ENCODE data around the gene NCKAP1.
"Not testable (repeated sequence)": the region's sequence is repeated elsewhere in the genome, so short reads cannot be mapped to it uniquely, and the experiment has no call there.

Gene NCKAP1

DNA sequence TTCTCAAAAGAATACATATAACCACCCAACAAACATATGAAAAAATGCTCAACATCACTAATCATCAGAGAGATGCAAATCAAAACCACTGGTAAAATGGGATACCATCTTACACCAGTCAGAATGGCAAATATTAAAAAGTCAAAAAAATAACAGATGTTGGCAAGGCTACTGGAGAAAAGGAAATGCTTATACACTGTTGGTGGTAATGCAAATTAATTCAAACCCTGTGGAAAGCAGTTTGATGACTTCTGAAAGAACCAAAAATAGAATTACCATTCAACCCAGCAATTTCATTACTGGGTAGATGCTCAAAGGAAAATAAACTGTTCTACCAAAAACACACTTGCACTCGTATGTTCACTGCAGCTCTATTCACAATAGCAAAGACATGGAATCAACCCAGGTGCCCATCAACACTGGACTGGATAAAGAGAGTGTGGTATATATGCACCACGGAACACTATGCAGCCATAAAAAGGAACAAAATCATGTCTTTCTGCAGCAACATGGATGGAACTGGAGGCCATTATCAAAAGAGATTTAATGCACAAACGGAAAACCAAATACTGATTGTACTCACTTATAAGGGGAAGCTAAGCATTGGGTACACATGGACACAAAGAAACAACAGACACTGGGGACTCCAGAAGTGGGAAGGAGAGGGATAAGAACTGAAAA, 38.8 kb downstream of the NCKAP1 start:
- no peak for DNase-seq (ENCODE audit: low spot score)

DNA sequence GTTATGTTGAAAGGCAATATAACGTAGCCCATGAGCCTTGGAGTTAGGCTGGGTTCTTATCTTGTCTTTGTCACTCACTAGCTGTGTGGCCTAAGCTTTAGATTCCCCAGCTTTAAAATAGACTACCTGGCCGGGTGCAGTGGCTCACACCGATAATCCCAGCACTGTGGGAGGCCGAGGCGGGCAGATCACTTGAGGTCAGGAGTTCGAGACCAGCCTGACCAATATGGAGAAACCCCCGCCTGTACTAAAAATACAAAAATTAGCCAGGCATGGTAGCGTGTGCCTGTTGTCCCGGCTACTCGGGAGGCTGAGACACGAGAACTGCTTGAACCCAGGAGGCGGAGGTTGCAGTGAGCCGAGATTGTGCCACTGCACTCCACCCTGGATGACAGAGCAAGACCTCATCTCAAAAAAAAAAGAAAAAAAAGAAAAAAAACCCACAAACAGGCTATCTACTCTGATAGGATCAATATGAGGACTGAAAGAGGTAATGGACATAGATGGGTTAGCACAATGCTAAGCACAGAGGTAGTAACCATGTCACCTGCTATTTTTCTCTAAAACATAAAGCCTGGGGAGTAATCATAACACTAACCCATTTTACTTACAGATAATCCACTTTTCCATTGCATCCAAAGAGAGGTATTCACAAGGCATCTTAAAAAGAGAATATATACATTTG, 43.9 kb downstream of the NCKAP1 start:
- DNase-seq (ENCODE audit: low spot score) = no peak

DNA sequence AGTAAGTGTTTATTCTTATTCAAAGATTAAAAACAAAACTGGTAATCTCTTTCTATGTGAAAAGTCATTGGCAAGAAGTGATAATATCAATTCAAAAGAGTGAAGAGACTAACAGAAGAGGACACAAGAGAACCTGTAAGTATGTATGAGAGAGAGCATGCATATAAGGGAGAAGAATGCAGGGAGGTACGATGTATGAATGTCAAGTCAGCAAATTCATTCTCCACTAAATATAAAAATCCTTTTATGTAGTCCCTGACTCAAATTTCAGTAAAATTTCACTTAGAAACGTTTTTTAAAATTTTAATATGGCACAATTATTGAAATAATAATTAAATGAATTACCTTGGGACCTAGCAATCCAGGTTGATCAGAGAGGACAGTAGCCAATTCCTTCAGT, 55.3 kb downstream of the NCKAP1 start:
- DNase-seq (ENCODE audit: low spot score) = no peak

DNA sequence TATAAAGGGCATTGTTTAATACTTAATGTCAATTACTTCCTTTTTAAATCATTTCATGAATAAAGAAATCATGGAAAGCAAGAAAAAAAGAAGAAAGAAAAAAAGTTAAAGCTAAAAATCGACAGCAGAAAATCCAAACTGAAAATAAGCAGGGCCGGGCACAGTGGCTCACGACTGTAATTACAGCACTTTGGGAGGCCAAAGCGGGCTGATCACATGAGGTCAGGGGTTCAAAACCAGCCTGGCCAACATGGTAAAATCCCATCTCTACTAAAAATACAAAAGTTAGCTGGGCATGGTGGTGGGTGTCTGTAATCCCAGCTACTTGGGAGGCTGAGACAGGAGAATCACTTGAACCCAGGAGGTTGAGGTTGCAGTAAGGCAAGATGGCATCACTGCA, 56.8 kb downstream of the NCKAP1 start:
- DNase-seq (ENCODE audit: low spot score) = not testable (repeated sequence)

- no peak for DNase-seq (ENCODE audit: low spot score)
These were observed 57.6 kb downstream of the NCKAP1 start for GRCh38 chr2:182980652-182981051.

DNA sequence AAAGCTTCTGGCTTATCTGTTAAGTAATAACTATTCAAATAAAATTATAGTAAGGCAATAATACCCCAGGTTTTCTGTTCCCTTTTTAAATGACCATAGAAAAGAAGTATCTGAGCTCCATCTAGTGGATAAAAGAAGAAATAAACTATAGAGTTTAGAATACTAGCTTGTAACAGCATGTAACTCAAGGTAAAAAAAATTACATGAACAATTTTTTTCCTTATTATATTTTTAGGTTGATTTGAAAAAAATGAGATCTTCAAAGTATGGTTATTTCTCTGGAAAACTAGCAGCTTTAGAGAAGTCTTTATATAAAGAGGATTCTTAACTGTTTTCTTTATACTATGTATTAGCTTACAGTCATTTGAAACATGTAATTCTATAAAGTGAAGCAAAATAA, 58.1 kb downstream of the NCKAP1 start:
- DNase-seq (ENCODE audit: low spot score) = peak; percentile 63

DNA sequence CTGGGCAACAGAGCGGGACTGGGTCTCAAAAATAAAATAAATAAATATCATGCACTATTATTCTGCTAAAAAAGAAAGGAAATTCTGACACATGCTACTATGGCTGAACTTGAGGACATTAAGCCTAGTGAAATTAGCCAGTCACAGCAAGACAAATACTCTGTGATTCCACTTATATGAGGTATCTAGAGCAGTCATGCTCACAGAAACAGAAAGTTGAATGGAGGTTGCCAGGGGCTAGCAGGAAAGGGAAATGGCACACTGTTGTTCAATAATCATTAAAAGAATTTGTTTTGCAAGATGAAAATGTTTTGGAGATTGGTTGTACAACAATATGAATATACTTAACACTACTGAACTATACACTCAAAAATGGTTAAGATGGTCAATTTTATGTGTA, 60.8 kb downstream of the NCKAP1 start:
- no peak for DNase-seq (ENCODE audit: low spot score)

- no peak for DNase-seq (ENCODE audit: low spot score)
These were observed 64.6 kb downstream of the NCKAP1 start for GRCh38 chr2:182973441-182974352.

GRCh38 chr2:182972548-182972942, 65.7 kb downstream of the NCKAP1 start:
- DNase-seq (ENCODE audit: low spot score) = no peak

DNA sequence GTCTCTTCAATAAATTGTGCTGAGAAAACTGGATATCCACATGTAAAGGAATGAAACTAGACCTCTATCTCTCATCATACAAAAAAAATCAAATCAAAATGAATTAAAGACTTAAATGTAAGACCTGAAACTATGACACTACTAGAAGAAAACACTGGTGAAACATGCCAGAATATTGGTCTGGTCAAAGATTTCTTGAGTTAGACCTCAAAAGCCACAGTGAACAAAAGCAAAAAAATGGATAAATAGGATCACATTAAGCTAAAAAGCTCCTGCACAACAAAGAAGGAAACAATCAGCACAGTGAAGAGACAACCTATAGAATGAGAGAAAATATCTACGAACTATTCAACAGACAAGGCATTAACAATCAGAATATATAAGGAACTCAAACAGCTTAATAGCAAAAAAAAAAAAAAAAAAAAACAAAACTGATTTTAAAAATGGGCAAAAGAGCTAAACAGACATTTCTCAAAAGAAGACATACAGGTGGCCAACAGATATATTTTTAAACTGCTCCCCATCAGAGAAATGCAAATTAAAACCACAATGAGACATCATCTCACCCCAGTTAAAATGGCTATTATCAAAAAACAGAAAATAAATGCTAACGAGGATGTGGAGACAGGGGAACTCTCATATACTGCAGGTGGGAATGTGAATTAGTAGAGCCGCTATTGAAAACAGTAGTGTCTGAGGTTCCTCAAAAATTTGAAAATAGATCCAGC, 66.3 kb downstream of the NCKAP1 start:
- no peak for DNase-seq (ENCODE audit: low spot score)

GRCh38 chr2:182970486-182970885, 67.8 kb downstream of the NCKAP1 start:
- DNase-seq (ENCODE audit: low spot score) = no peak

DNA sequence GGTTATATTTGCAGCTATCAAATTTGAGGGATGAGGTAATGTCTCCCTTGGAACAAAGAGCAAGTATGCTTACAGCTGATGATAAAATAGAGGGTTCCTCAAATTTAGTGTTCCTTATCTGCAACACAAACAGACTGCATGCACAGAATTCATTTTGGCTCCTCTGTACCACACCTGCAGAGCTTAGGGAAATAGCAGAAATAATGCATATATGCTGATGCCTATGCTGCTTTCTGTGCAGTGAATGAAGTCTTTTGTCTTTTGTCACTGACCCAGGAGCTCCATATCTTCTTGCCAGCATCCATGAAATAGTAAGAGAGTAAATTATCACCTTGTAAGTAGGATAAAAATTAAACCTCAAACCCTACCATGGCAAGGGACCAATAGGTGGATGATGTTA, 69.8 kb downstream of the NCKAP1 start:
- no peak for DNase-seq (ENCODE audit: low spot score)

- DNase-seq (ENCODE audit: low spot score) = not testable (repeated sequence)
These were observed 71.9 kb downstream of the NCKAP1 start for GRCh38 chr2:182966356-182966755.

DNA sequence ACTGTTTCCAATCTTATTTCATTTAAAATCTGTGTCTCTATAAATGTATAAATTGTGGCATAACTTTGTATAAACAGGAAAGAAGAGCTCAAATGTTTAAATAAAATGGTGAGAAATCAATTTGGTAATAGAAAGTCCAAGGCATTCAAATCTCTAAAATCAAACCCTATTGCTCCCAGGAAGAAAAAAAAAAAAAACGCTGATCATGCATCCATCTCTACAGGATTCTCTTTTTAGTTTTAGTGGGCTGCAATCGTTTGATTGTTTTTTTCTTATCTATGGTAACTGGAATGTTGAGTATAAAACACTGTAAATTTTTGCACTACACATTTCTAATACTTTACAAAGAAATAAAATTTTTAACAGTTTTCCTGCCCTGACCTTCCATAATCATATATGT, 75.6 kb downstream of the NCKAP1 start:
- no peak for DNase-seq (ENCODE audit: low spot score)

- not testable (repeated sequence) for DNase-seq (ENCODE audit: low spot score)
These were observed 77.4 kb downstream of the NCKAP1 start for GRCh38 chr2:182960869-182961268.

- no peak for DNase-seq (ENCODE audit: low spot score)
These were observed 83.5 kb downstream of the NCKAP1 start for GRCh38 chr2:182954789-182955188.

- DNase-seq (ENCODE audit: low spot score) = no peak
These were observed 85.4 kb downstream of the NCKAP1 start for GRCh38 chr2:182952741-182953450.

DNA sequence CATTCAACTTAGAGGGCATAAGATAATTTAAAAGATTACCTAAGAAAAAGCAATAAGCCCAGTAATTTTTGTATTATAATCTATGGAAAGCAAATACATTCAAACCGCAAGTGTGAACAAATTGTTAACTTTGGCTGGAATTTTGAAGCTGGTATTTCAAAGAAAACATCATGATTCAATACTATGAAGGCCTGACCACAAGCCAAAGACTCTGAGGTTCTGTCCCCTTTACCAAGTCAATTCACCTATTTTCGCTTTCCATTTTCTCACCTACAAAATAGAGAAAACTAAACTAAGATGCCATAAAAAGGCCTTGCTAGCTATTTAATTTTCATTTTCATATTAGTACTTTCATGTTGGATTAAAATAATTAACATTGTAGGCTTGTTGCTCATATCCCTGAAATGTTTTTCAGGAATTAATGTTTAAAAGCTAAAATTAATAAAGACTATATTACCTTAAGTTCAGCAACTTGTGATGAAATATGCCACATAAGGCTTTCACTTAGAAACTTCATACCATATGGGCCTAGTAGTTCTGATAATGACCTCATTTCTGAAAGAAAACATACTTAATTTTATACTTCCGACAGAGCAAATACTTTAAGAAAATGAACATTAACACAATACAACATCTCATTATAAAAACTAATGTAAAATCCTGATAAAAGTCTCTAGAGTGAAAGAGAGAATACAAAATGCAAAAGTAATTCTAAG, 86.2 kb downstream of the NCKAP1 start:
- no peak for DNase-seq (ENCODE audit: low spot score)

- DNase-seq (ENCODE audit: low spot score) = no peak
These were observed 87.7 kb downstream of the NCKAP1 start for GRCh38 chr2:182950546-182950945.

DNA sequence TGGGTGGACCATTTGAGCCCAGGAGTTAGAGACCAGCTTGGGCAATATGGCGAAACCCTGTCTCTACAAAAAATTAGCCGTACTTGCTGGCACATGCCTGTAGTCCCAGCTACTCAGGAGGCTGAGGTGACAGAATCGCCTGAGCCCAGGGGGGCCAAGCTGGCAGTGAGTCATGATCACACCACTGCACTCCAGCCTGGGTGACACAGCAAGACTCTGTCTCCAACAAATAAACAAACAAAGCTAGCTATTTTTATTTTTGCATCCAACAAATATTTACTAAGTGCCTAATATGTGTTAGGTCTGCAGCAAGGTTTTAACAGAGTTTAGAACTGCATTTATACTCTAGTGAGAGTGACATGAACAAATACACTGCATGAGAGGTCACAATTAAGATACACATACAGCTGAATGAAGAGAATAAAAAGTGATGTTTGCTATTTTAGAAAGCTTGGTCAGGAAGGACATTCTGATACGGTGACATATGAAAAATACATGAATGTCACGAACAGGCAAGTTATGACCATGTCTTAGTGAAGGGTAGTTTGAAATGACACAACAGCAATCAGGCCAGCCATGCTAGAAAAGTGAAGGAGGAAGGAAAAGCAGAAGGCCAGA, 88.6 kb downstream of the NCKAP1 start:
- DNase-seq (ENCODE audit: low spot score) = no peak

All from cerebellar cortex (tissue), 1 donor.